OCI-M1 (cell line): ENCODE data around the gene PLPPR2.
"Not testable (repeated sequence)": the region's sequence is repeated elsewhere in the genome, so short reads cannot be mapped to it uniquely, and the experiment has no call there.

Source experiments
- DNase-seq: peaks from one replicate; lab custom pipeline; 2025; lab: John Stamatoyannopoulos, UW

PLPPR2 gene

DNA sequence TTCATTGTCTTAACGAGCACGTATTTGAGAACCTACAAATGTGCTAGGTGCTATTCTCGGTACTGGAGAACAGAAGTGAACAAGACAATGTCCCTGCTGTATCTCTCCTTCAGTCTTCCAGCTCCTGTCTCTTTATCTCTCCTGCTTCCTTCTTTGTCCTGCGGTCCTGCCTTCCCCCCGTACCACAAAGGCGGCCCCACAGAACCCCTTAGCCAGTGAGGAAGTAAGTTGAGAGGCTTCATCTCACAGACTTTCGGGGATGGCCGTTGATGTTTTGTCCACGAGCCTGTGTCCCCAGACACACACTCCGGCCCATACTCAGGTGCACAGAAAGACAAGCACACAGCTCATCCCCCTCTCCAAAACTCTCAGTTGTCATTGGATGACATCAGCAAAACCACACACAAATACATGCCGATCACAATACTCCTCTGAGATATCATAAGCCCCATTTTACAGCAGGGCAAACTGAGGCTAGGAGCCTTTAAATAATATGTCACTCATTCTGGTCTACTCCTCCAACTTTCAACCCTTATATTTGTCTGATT is 18.7 kb downstream of the PLPPR2 start:
- DNase-seq = peak; percentile 94

DNA sequence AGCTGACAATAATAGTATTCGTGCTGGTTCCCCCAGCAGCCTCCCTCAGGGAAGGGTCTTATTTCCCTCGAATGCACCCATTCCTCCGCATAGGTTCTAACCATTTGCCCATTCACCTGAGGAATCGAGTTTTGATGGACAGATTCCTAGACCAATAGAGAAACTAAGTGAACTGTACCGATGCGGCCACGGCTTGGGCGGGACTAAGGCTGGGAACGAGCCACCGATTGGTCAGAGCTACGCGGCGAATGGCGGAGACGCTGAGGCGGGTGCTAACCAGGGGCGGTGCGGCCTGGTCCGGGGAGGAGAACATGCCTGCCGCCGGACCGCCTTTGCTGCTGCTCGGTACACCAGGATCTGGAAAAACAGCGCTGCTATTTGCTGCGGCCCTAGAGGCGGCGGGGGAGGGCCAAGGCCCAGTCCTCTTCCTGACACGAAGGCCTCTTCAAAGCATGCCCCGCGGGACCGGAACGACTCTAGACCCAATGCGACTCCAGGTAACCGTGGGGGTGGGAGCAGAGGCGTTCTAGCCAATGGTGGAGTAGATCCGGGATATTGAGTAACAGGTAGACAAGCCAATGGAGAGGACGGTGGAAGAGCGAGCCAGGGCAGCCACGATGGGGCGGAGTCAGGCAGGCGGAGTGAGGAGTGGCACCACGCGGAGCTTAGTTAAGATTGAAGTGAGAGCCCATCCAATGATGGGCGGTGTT is 19.4 kb downstream of the PLPPR2 start, which contains the start of gene SWSAP1:
Gene SWSAP1, plus strand, starts transcription at position 234 of the 710 bp plus-strand sequence. Its CDS starts 15 bp downstream, at position 249.
- DNase-seq = peak; percentile 100

DNA sequence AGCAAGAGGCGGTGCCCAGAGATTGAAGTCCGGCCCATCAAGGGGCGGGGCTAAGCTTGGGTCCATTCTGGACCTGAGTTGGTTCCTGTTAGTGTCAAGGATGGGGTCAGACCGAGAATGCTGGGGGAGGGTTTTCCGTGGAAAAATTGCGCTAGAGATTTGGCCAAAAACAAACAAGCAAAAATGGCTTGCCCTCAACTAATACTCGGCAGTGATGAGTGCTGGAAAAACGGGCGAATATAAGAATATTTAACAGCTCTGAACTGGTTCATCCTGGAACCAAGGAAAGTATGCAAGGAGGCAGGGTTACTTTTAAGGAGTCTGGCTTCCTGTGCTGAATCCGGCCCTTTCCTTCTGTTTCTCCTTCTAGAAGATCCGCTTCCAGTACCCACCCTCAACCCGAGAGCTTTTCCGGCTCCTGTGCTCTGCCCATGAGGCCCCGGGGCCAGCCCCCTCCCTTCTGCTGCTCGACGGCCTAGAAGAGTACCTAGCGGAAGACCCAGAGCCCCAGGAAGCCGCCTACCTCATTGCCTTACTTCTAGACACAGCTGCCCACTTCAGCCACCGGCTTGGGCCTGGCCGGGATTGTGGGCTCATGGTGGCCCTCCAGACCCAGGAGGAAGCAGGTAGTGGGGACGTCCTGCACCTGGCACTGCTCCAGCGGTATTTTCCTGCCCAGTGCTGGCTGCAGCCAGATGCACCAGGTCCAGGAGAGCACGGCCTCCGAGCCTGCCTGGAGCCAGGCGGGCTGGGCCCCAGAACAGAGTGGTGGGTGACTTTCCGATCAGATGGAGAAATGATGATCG is 20.1 kb downstream of the PLPPR2 start:
- peak; percentile 97 for DNase-seq

DNA sequence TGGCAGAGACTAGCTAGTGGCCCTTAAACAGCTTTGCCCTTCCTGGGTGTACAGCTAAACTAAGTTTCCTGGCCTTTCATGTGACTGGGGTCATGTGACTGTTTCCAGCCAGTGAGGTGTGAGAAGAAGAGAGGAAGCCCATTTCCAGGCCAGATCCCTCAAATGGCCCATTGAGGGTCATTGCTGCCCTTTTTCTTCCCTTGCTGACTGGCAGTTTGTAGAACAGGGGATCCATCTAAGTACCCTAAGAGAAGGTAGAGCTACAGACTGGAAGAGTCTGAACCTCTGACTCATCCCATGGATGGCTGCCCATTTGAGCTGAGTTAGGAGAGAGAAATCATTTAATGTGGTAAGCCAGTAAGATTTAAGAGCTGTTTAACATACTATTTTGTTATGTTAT is 22.0 kb downstream of the PLPPR2 start:
- DNase-seq = peak; percentile 96

DNA sequence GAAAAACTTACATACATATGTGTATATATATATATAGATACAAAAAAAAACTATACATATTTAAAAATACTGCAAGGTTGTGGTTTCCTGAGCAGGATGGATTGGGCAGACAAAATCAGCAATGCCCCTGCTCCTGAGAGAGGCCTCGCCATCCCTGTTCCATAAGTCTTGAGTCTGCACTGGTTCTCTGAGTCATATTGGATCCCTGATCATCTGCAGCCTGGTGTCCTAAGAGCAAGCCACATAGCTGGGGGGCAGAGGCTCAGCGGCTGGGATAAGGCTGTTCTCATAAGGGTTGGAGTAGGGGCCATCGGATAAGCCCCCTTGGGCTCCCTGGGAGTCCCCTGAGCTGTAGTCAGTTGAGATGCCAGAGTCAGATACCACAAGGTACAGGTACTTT is 22.5 kb downstream of the PLPPR2 start:
- DNase-seq = no peak

DNA sequence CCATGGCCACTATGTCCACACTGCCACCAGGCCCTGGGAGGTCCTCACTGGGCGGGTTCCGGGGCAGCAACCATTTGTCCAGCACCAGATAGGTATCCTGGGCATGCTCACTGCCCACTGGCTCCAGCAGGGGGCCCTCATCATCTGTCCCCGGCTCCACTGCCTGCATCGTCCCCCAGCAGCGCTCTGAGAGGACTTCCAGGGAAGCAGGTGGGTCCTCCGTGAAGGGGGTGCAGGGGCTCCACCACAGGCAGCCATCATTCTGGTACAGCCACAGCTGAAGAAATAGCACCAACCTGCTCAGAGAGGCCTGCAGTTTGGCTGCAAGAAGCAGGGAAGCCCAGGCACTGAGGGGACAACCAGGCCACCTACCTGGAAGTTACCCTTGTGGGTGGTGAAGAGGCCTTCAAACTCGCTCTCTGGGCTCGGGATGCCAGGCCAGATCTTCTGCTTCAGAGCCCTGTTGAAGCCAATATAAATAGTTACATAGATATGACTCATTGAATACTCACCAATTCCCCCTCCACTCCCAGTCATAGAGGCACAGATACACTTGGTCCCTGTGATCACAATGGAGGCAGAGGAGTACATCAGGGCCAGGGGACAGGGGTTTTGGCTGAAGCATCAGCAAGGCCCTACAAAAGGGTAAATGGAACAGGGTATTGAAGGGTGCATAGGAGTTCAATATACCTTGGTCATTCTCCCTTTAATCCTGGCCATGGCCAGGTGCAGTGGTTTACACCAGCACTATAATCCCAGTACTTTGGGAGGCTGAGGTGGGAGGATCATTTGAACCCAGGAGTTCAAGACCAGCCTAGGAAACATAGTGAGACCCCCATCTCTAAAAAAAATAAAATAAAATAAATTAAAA is 23.3 kb downstream of the PLPPR2 start:
- peak; percentile 83 for DNase-seq

DNA sequence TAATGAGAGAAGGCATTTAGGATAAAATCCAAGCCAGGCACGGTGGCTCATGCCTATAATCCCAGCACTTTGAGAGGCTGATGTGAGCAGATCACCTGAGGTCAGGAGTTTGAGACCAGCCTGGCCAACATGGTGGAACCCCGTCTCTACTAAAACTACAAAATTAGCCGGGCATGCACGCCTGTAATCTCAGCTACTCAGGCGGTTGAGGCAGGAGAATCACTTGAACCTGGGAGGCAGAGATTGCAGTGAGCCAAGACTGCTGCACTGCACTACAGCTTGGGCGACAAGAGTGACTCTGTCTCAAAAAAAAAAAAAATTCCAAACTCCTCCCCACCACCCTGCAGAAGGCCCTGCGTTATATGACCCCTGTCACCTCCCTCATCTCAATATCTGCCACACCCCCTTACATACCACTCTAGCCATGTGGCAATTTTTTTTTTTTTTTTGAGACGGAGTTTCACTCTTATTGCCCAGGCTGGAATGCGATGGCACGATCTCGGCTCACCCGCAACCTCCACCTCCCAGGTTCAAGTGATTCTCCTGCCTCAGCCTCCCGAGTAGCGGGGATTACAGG is 24.1 kb downstream of the PLPPR2 start:
- not testable (repeated sequence) for DNase-seq

DNA sequence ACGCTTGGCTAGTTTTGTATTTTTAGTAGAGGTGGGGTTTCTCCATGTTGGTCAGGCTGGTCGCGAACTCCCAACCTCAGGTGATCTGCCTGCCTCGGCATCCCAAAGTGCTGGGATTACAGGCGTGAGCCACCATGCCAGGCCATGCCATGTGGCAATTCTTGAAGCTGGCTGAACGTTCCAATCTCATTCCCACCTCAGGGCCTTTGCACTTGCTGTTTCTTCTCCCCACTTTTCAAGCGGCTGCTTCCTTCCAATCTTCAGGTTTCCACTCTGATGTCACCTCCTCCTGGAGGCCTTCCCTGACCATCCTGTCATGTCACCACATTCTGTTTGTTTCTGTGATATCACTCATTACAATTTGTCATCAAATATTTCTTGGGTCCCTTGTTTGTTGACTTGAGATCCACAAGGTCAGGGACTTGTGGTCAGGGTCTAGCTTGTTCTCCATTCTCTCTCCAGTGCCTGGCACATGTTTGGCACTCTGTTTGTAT is 24.7 kb downstream of the PLPPR2 start:
- DNase-seq = no peak

DNA sequence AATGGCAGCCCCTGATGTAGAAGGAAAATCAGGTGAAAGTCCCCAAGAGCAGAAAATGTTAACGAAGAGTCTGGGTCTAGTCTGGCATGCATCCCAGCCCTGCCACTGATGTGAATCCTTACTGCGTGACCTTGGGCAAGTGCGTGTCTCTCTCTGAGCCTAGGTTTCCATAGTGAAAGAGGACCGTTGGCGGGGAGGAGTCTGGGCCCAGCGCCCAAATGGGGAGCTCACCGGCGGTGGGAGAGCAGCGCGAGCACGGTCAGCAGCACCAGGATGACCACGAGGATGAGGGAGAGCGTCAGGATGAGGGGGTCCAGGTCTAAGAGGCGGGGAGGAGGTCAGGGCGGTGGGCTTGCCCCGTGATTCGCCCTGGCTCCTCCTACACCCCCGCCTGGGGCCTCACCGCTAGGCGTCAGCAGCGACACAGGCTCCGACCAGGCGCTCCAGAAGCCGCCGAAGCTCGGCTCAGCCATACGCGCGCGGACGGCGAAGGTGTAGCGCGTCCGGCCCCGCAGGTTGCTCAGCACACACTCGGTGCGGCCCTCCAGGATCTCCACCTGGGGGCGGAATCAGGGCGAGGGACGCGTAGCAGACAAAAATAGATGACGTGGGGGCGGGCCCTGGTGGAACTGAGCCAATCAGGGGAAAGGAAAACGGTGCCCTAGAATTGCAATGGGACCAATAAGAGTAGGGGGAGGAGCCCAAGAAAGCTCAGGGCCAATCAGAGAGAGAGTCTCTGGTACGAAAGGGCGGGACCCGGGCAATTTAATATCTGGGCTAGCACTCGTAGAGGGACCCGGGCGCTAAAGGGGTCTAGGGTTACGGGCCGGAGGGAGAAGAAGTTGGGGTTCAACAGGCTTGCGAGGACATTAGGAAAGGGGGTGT is 25.7 kb downstream of the PLPPR2 start:
- DNase-seq = no peak

DNA sequence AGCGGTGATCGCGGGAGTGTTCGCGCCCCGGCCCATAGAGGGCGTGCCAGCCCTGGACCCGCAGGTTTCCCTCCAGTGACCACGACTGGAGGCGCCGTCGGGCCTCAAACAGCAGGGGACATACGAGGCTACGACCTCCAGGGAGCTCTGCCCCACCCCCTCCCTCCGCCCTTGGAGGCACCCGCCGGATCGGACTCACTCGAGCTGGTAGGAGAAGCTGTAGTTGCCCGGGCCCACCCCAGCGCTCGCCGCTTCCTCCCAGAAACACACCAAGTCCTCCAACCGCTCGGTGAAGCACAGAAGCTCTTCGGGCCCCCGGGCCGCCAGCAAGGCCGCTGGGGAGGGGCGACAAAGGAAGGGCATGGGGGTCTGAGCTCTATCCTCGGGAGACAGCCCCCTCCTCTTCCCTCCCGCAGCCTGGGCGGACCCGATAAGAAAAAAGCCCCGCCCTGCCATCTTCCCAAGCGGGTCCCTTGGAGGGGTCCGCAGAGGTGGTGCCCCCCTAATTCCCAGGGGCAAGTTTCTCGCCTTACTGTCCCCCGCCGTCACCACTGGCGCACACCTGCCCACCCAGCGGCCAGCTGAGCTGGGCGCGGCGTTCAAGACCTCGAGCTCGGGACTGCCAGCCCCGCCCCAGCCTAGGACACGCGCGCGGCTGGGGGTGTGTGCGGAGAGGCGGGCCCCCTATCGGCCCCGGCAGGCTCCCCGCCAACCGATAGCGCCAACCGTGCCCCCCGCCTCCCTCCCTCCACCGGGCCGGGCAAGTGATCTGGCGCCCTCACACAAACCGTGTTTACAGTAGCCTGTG is 27.9 kb downstream of the PLPPR2 start:
- DNase-seq = peak; percentile 100

DNA sequence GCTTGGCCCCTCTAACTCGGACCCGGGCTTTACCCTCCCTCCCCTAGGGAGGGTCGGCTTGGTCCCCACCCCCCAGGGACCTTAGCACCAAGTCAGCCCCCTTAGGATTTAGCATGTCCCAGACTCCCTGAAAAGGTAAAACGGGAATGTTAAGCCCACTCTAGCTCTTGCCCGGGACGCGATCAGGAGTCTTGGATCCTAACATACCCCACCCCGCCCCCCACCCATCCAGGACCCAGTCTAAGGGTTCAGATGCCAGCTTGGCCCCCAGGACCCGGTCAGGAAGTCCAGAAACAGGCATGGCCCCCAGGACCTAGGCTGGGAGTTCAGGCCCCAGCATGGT is 28.4 kb downstream of the PLPPR2 start:
- no peak for DNase-seq

DNA sequence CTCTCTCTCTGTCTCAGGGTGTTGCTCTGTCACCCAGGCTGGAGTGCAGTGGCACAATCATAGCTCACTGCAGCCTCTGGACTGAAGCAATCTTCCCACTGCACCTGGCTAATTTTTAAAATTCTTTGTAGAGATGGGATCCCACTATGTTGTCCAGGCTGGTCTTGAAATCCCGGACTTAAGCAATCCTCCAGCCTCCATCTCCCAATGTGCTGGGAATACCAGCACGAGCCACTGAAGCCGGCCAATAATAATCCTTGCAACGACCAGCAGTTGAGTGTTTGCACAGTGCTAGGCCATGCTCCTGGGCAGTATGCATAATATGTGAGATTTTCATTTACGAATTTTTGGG is 29.5 kb downstream of the PLPPR2 start:
- peak; percentile 67 for DNase-seq

DNA sequence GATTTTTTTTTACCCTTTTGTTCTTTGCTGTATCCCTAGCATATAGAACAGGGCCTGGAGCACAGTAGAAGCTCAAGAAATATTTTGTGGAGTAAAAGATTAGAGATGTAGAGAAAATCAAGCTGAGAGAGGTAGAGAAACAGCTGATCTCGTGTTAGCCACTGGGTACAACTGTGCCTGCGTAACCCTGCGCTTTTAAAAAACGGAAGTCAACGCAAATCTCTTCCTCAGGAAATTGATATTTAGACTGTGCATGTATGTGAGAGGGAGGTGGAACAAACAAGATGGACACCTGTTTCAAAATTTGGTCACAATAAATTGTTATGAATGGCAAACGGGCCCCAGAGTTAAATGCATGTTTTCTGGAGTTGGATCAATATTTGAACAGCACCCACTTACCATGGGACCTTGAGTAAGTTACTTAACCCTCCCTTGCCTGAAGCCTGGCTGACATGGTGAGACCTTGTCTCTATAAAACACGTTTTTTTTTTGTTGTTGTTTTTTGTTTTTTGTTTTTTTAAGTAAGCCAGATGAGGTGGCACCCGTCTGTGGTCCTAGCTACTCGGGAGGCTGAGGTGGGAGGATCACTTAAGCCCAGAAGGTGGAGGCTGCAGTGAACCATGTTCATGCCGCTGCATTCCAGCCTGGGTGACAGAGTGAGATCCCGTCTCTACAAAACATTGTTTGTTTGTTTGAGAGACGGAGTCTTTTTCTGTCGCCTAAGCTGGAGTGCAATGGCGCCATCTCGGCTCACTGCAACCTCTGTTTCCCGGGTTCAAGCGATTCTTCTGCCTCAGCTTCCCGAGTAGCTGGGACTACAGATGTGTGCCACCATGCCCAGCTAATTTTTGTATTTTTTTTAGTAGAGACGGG is 32.2 kb downstream of the PLPPR2 start:
- DNase-seq = no peak

DNA sequence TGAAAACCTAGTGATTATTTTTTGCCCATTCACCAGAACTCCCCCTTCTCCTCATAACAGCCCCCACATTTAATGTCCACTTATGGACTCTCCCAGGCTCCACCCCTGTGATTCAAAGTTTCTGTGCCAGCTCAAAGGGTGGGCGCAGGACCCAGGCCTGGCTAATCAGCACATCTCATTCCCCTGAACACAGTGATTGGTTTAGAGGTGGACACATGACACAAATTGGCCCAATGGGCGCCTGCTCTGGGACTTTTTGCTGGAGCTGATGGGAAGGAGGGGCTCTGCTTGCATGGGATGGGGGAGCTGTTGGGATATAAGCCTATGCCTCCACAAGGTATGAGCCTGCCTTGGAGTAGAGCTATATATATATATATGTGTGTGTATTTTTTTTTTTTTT is 35.1 kb downstream of the PLPPR2 start:
- DNase-seq = no peak

DNA sequence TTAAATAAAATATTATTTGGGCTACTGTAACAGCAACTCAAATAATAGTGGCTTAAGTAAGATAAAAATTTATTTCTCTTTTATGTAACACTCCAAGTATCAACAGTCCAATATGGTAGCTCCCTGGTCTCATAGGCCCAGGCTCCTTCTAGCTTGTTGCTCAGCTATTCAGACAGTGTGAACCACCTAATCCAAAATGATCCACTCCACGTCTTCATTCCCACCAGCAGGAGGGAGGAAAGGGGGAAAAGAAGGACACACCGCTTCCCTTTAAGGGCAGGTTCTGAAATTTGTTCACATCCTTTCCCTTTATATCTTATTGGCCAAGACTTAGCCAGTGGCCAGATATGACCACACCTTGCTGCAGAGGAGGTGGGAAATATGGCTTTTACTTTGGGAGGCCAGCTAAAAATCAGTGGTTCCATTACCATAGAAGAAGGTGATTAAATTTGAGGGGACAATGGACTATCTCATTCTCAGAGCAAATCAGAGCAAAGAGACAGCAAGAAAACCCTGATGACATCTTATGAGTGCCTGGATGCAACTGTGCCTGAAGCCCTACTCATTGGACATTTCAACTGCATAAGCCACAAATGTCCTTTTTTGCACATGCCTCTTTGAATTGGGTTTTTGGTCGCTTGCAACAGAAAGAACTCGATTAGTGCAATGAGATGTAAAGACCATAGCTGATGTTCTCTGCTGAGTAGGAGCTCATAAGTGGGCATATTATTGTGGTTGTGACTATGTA is 35.9 kb downstream of the PLPPR2 start:
- peak; percentile 66 for DNase-seq

DNA sequence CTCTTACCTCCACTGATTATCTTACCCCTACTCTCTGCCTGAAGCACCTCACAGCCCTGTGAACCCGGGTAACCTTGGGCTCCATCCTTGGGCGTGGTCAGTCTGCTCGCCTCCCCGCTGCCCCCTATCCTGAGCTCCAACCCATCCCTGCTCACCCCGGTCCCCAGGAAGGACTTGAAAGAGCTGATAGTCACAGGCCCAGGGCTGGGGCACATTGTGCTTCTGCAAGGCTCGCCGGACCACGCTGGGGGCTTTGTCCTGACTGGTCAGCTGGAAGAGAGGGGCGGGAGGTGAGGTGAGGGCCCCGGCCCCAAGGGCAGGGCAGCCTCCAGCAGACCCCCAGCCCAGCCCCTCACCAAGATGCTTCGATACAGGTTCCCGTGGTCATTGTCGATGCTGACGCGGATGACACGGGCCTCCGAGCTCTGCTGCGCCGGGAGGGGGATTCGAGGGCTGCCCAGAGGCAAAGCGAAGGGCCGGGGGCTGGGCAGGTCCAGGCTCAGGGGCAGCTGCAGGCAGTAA is 41.9 kb downstream of the PLPPR2 start:
- no peak for DNase-seq

DNA sequence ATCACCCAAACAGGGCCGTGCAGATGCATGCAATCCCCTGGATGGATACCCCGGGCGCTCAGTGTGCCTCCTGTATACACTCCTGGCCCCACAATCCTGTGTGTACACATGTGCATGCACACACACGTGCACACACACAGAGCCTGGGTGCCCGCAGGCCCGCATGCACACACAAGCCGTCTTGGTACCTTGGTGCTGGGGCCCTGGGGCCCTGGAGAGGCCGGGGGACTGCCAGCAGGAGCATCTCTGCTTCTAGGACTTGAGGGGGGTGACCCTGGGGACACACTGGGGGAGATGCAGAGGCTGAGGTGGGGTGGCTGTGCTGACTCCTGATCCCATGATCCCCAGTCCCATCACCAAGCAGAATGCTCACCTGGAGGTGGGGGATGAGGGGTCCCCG is 44.4 kb downstream of the PLPPR2 start:
- DNase-seq = no peak

DNA sequence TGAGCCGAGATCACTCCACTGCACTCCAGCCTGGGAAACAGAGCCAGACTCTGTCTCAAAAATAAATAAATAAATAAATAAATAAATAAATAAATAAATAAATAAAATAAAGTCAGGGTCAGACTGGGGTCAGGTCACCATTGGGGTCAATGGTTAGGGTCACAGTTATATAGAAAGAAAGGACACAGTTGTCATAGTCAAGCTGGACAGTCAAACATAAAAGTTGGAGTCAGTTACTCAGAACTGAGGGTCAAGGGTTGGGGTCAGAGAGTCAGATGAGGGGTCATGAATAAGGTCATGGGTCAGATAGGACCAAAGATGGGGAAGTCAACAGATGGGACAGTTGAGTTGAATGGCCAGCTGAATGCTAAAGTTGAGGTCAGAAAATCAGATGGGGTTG is 45.6 kb downstream of the PLPPR2 start:
- DNase-seq = no peak
